Neutrophil (primary cell): ENCODE measurements around the gene MEG3.

ENCODE experiments used
- H3K27ac ChIP-seq: fragments of 200-600 bp; sonication (generic); 2 replicates; pipeline ENCODE4 v1.5.1; 2016; ENCODE audit warnings: mild to moderate bottlenecking, moderate library complexity
- H3K27me3 ChIP-seq: fragments of 200-600 bp; sonication (generic); 2 replicates; pipeline ENCODE4 v1.6.0; 2016; ENCODE audit warnings: mild to moderate bottlenecking
- H3K36me3 ChIP-seq: fragments of 200-600 bp; sonication (generic); 2 replicates; pipeline ENCODE4 v1.5.1; 2017
- H3K4me1 ChIP-seq, 2 experiments: fragments of 200-600 bp in 1 of 2; sonication (generic) in 1 of 2; 1 replicate in 1 of 2; 2 replicates in 1 of 2; pipeline versions ENCODE4 v1.5.1 to v1.6.1; 2013 to 2016; ENCODE audit warnings: low read depth in 1 of 2, low read length in 1 of 2, mild to moderate bottlenecking in 1 of 2, moderate library complexity in 1 of 2; ENCODE audit not compliant: control insufficient read depth in 1 of 2, insufficient read depth in 1 of 2
- H3K4me3 ChIP-seq, 2 experiments: fragments of 200-600 bp in 1 of 2; sonication (generic) in 1 of 2; 1 replicate in 1 of 2; 2 replicates in 1 of 2; pipeline ENCODE4 v1.5.1; 2013 to 2016; ENCODE audit warnings: low read depth in 1 of 2, low read length in 1 of 2, mild to moderate bottlenecking in 1 of 2, moderate library complexity in 1 of 2
- H3K9me3 ChIP-seq: fragments of 200-600 bp; sonication (generic); 2 replicates; pipeline ENCODE4 v1.5.1; 2016
- TF ChIP-seq, protein P1 (sequence below): fragments of 200-600 bp; sonication (generic); IDR thresholded peaks from 2 replicates; pipeline ENCODE4 v1.5.1; 2016; ENCODE audit warnings: antibody characterized with exemption

MEG3 gene

GRCh38 chr14:100822013-100822412, 3.9 kb upstream of the MEG3 start:
- H3K36me3 ChIP-seq: no peaks in the 10 kb centered on the region
- no peaks in the 10 kb centered on the region for H3K9me3 ChIP-seq
- TF ChIP-seq, protein P1, sequence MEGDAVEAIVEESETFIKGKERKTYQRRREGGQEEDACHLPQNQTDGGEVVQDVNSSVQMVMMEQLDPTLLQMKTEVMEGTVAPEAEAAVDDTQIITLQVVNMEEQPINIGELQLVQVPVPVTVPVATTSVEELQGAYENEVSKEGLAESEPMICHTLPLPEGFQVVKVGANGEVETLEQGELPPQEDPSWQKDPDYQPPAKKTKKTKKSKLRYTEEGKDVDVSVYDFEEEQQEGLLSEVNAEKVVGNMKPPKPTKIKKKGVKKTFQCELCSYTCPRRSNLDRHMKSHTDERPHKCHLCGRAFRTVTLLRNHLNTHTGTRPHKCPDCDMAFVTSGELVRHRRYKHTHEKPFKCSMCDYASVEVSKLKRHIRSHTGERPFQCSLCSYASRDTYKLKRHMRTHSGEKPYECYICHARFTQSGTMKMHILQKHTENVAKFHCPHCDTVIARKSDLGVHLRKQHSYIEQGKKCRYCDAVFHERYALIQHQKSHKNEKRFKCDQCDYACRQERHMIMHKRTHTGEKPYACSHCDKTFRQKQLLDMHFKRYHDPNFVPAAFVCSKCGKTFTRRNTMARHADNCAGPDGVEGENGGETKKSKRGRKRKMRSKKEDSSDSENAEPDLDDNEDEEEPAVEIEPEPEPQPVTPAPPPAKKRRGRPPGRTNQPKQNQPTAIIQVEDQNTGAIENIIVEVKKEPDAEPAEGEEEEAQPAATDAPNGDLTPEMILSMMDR: no peak
- H3K27me3 ChIP-seq: peaks cover 59% of the 10 kb centered on the region
- H3K27ac ChIP-seq: no peak overlapping the region
- H3K4me3 ChIP-seq: no peak overlapping the region
- H3K4me1 ChIP-seq: peaks cover 13 to 19% of the 10 kb centered on the region in 2 experiments

- H3K4me3 ChIP-seq: no peak overlapping the region
- H3K36me3 ChIP-seq: no peaks in the 10 kb centered on the region
- no peak overlapping the region for H3K27ac ChIP-seq
- TF ChIP-seq, protein P1: no peak
- peaks cover 66% of the 10 kb centered on the region for H3K27me3 ChIP-seq
- H3K4me1 ChIP-seq: peaks cover 13 to 22% of the 10 kb centered on the region in 2 experiments
- no peaks in the 10 kb centered on the region for H3K9me3 ChIP-seq
Observed at GRCh38 chr14:100822532-100823296, 3.2 kb upstream of the MEG3 start.

DNA sequence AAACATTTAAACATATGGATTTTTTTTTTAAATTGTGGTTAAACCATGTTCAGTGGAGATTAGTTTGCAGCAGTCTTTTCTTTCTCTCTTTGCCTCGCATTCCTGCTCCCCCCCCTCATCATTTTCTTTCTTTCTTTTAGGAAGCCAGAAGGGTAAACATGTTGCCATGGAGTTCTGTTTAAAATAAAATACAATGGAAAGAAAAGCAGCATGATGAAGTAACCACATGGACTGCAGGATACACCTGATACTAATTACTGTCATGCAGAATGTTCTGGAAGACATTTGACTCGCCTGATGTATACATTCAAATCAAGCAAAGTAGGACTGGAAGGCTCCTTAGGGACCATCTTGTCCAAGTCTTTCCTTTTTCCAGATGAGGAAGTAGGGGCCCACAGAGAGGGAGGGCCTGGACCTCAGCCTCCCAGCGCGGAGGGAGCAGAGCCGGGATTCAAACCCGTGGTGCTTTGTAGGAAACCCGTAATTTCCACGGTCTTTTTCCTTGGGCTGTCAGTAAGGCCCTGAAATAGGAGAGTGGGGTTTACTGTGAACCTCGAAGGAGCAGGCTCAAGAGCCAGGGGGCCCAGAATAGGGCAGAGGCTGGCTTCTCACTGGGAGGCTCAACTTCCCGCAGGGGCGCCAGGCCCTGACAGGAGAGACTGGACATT, 2.4 kb upstream of the MEG3 start:
- Histone ChIP-seq H3K27me3 (peaks cover 73% of the 10 kb centered on the region), H3K27ac (no peak overlapping the region), H3K36me3 (no peaks in the 10 kb centered on the region), H3K4me1 (peaks cover 13 to 22% of the 10 kb centered on the region in 2 experiments), H3K4me3 (no peak overlapping the region), H3K9me3 (no peaks in the 10 kb centered on the region)
- TF ChIP-seq, protein P1: no peak

- Histone ChIP-seq H3K9me3 (no peaks in the 10 kb centered on the region), H3K27me3 (peaks cover 79% of the 10 kb centered on the region), H3K36me3 (no peaks in the 10 kb centered on the region), H3K4me1 (peaks cover 13 to 22% of the 10 kb centered on the region in 2 experiments), H3K4me3 (no peak overlapping the region), H3K27ac (no peak overlapping the region)
- TF ChIP-seq, protein P1: no peak
Observed at GRCh38 chr14:100824091-100824551, 1.8 kb upstream of the MEG3 start.

- no peaks in the 10 kb centered on the region for H3K36me3 ChIP-seq
- peaks cover 13 to 22% of the 10 kb centered on the region in 2 experiments for H3K4me1 ChIP-seq
- TF ChIP-seq, protein P1: no peak
- peaks cover 86% of the 10 kb centered on the region for H3K27me3 ChIP-seq
- no peak overlapping the region for H3K4me3 ChIP-seq
- no peaks in the 10 kb centered on the region for H3K9me3 ChIP-seq
- no peak overlapping the region for H3K27ac ChIP-seq
Observed at GRCh38 chr14:100824901-100825712, 811 bp upstream of the MEG3 start.
